ENCODE results near the gene F10. TPM values are rescaled to one million over a fixed set of nuclear protein-coding genes. Genes with fewer than 3 reads are reported as not detected.

Gene F10
- total and polyA plus RNA-seq, 4 donors, result 2.5 to 18.8 (median 7.7) TPM

DNA sequence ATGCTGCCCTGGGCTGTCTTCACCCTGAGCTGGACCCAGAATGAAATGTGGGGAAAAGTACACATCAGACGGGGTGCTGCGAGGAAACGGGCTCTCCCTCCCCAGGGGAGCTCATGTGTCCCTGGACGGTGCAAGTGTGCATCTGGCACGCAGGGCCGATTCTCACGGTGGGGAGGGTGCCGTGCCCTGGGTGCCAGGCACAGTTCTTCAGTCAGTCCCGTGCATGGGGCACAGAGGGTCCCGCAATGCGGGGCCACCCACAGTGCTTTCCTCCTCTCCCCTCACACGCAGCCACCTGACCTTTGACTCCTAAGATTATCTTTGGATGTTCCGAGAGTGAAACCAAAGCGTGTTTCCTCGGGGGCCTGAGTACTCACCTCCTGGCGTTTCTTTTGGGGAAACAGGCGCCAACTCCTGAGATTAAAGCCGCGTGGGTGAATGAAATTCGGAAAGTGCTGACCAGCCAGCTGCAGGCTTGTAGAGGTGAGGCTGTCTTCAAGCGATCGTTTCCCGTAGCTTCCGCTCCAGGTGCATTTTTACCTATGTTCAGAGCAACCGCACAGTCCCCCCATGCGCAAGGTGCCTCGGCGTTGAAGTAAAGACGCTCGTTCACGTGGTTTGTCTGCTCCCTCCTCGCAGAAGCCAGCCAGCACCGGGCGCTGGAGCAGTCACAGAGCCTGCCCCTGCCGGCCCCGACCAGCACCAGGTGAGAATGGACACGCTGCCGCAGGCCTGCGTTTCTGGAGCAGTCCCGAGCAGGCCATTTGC lies 34.5 kb upstream of the F10 start:
- Histone ChIP-seq H3K27ac (ENCODE audit: low read depth in 1 of 2, low read length in 1 of 2) (no peak overlapping the region), H3K4me1 (ENCODE audit: control insufficient read depth in 5 of 5, insufficient read depth in 5 of 5, low read length in 5 of 5) (peaks cover 0 to 3% (median 0%) of the 10 kb centered on the region in 5 donors), H3K27me3 (ENCODE audit: control insufficient read depth in 3 of 3, insufficient read depth in 3 of 3, low read length in 2 of 3) (no peaks in the 10 kb centered on the region), H3K9ac (ENCODE audit: insufficient read depth in 1 of 2, low read length in 2 of 2) (no peak overlapping the region), H3K9me3 (ENCODE audit: control insufficient read depth in 4 of 4, insufficient read depth in 3 of 4, low read length in 3 of 4) (no peaks in the 10 kb centered on the region), H3K36me3 (ENCODE audit: control insufficient read depth in 4 of 4, insufficient read depth in 4 of 4, low read length in 4 of 4) (peaks cover 0 to 18% (median 4%) of the 10 kb centered on the region in 4 donors), H3K4me3 (no peak overlapping the region)
- TF ChIP-seq, protein P1, sequence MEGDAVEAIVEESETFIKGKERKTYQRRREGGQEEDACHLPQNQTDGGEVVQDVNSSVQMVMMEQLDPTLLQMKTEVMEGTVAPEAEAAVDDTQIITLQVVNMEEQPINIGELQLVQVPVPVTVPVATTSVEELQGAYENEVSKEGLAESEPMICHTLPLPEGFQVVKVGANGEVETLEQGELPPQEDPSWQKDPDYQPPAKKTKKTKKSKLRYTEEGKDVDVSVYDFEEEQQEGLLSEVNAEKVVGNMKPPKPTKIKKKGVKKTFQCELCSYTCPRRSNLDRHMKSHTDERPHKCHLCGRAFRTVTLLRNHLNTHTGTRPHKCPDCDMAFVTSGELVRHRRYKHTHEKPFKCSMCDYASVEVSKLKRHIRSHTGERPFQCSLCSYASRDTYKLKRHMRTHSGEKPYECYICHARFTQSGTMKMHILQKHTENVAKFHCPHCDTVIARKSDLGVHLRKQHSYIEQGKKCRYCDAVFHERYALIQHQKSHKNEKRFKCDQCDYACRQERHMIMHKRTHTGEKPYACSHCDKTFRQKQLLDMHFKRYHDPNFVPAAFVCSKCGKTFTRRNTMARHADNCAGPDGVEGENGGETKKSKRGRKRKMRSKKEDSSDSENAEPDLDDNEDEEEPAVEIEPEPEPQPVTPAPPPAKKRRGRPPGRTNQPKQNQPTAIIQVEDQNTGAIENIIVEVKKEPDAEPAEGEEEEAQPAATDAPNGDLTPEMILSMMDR (IDR thresholded peaks at IDR 0.05; ENCODE audit: control extremely low read depth, extremely low read depth), result no peak
- DNase-seq (no peak), ATAC-seq (ENCODE audit: insufficient read depth, low FRiP score) (no peak)
- 92 to 96% methylated on average over 39 to 40 of the region's 40 CpGs for WGBS, 2 donors

- DNase-seq, result no peak
- H3K4me3 ChIP-seq, result no peak overlapping the region
- H3K4me1 ChIP-seq (ENCODE audit: control insufficient read depth in 5 of 5, insufficient read depth in 5 of 5, low read length in 5 of 5), result peaks cover 0 to 3% (median 0%) of the 10 kb centered on the region in 5 donors
- no peak overlapping the region for H3K27ac ChIP-seq (ENCODE audit: low read depth in 1 of 2, low read length in 1 of 2)
- H3K9me3 ChIP-seq (ENCODE audit: control insufficient read depth in 4 of 4, insufficient read depth in 3 of 4, low read length in 3 of 4), result no peaks in the 10 kb centered on the region
- TF ChIP-seq, protein P1 (IDR thresholded peaks at IDR 0.05; ENCODE audit: control extremely low read depth, extremely low read depth), result no peak
- no peak for ATAC-seq (ENCODE audit: insufficient read depth, low FRiP score)
- no peak overlapping the region for H3K9ac ChIP-seq (ENCODE audit: insufficient read depth in 1 of 2, low read length in 2 of 2)
- 86 to 88% methylated on average over 17 of the region's 17 CpGs for WGBS, 2 donors
- no peaks in the 10 kb centered on the region for H3K27me3 ChIP-seq (ENCODE audit: control insufficient read depth in 3 of 3, insufficient read depth in 3 of 3, low read length in 2 of 3)
- H3K36me3 ChIP-seq (ENCODE audit: control insufficient read depth in 4 of 4, insufficient read depth in 4 of 4, low read length in 4 of 4), result peaks cover 0 to 18% (median 4%) of the 10 kb centered on the region in 4 donors
These were observed 33.9 kb upstream of the F10 start for GRCh38 chr13:113088691-113089020.

DNA sequence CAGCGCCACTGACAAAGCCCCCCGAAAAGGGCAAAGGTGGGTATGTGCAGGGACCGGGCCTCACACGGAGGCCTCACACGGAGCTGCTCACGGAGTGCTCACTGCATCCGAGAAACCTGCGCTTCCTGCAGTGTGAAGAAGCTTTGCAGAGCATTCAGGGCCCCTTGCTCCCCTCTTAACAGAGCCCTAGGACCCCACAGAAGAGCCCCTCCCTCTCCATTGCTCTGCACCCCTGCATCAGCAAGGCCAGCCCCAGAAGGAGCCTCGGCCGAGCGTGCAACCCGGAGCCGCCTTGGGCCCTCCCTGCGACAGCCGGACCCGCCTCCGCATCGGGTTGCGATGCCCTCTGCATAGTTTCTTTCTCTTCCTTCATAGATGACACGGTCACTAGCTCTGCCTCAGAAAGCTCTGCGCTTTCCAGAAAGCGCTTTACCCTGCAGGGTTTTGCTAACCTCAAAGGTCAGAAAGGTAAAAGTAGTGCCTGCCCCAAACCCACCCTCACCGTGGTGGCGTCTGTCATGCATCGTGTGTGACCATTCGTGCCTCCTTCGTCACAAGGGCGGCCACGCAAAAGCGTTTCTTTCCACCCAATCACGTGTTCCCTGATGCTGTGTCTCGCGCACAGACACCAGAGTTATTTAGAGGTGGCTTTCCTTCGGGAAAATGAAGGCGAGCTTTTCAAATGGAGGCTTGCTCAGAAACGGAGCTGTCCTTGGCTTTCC lies 32.7 kb upstream of the F10 start:
- H3K27me3 ChIP-seq (ENCODE audit: control insufficient read depth in 3 of 3, insufficient read depth in 3 of 3, low read length in 2 of 3), result no peaks in the 10 kb centered on the region
- DNase-seq, result no peak
- 88 to 90% methylated on average over 36 of the region's 36 CpGs for WGBS, 2 donors

More for the DNA sequence above, 32.7 kb upstream of the F10 start:
- peaks cover 0 to 3% (median 0%) of the 10 kb centered on the region in 5 donors for H3K4me1 ChIP-seq (ENCODE audit: control insufficient read depth in 5 of 5, insufficient read depth in 5 of 5, low read length in 5 of 5)
- ATAC-seq (ENCODE audit: insufficient read depth, low FRiP score), result no peak
- TF ChIP-seq, protein P1 (IDR thresholded peaks at IDR 0.05; ENCODE audit: control extremely low read depth, extremely low read depth), result no peak
- H3K36me3 ChIP-seq (ENCODE audit: control insufficient read depth in 4 of 4, insufficient read depth in 4 of 4, low read length in 4 of 4), result peaks cover 0 to 16% (median 4%) of the 10 kb centered on the region in 4 donors
- no peak overlapping the region for H3K9ac ChIP-seq (ENCODE audit: insufficient read depth in 1 of 2, low read length in 2 of 2)
- no peaks in the 10 kb centered on the region for H3K9me3 ChIP-seq (ENCODE audit: control insufficient read depth in 4 of 4, insufficient read depth in 3 of 4, low read length in 3 of 4)
- no peak overlapping the region for H3K4me3 ChIP-seq
- H3K27ac ChIP-seq (ENCODE audit: low read depth in 1 of 2, low read length in 1 of 2), result no peak overlapping the region

Data from lung (tissue), 12 donors.